ENCODE results near the gene GPI.
A peak's percentile ranks its signal among the peaks of the same experiment; 100 is the strongest.

The GPI gene

GRCh38 chr19:34429553-34429952 lies 64.6 kb downstream of the GPI start:
- Mint-ChIP-seq H3K4me1 (peaks cover 42% of the 10 kb centered on the region), H3K36me3 (ENCODE audit: low read depth) (peaks cover 39% of the 10 kb centered on the region), H3K9me3 (no peaks in the 10 kb centered on the region), H3K4me3 (peak overlapping the region; percentile 99), H3K27ac (no peak overlapping the region), H3K27me3 (ENCODE audit: low read depth, poor library complexity) (no peaks in the 10 kb centered on the region)
- no peak for TF ChIP-seq CTCF (IDR thresholded peaks at IDR 0.05)
- DNase-seq, result no peak

- TF ChIP-seq CTCF (IDR thresholded peaks at IDR 0.05), result peak; percentile 62
- Mint-ChIP-seq H3K9me3 (no peaks in the 10 kb centered on the region), H3K4me1 (peaks cover 42% of the 10 kb centered on the region), H3K36me3 (ENCODE audit: low read depth) (peaks cover 42% of the 10 kb centered on the region), H3K27ac (peak overlapping the region; percentile 69), H3K27me3 (ENCODE audit: low read depth, poor library complexity) (no peaks in the 10 kb centered on the region), H3K4me3 (peak overlapping the region; percentile 78)
- DNase-seq, result peak; percentile 20
Observed at GRCh38 chr19:34430738-34431625, 66.0 kb downstream of the GPI start.

- Mint-ChIP-seq H3K27me3 (ENCODE audit: low read depth, poor library complexity) (no peaks in the 10 kb centered on the region), H3K9me3 (no peaks in the 10 kb centered on the region), H3K36me3 (ENCODE audit: low read depth) (peaks cover 51% of the 10 kb centered on the region), H3K4me1 (peaks cover 42% of the 10 kb centered on the region), H3K4me3 (no peak overlapping the region), H3K27ac (peak overlapping the region; percentile 75)
- no peak for TF ChIP-seq CTCF (IDR thresholded peaks at IDR 0.05)
- DNase-seq, result no peak
Observed at GRCh38 chr19:34431681-34432402, 66.8 kb downstream of the GPI start.

- H3K9me3 Mint-ChIP-seq, result no peaks in the 10 kb centered on the region
- peaks cover 56% of the 10 kb centered on the region for H3K36me3 Mint-ChIP-seq (ENCODE audit: low read depth)
- no peak for TF ChIP-seq CTCF (IDR thresholded peaks at IDR 0.05)
- no peaks in the 10 kb centered on the region for H3K27me3 Mint-ChIP-seq (ENCODE audit: low read depth, poor library complexity)
- H3K4me3 Mint-ChIP-seq, result no peak overlapping the region
- DNase-seq, result peak; percentile 10
- peak overlapping the region; percentile 75 for H3K27ac Mint-ChIP-seq
- H3K4me1 Mint-ChIP-seq, result peaks cover 40% of the 10 kb centered on the region
Observed at GRCh38 chr19:34432797-34433196, 67.8 kb downstream of the GPI start.

- TF ChIP-seq CTCF (IDR thresholded peaks at IDR 0.05), result no peak
- no peaks in the 10 kb centered on the region for H3K9me3 Mint-ChIP-seq
- no peak overlapping the region for H3K27ac Mint-ChIP-seq
- no peak for DNase-seq
- H3K4me1 Mint-ChIP-seq, result peaks cover 10% of the 10 kb centered on the region
- H3K36me3 Mint-ChIP-seq (ENCODE audit: low read depth), result peaks cover 79% of the 10 kb centered on the region
- no peak overlapping the region for H3K4me3 Mint-ChIP-seq
- H3K27me3 Mint-ChIP-seq (ENCODE audit: low read depth, poor library complexity), result no peaks in the 10 kb centered on the region
Observed at GRCh38 chr19:34436716-34437115, 71.7 kb downstream of the GPI start.
